Stimulated activated CD8-positive, alpha-beta memory T cell treated with anti-CD3 and anti-CD28 coated beads, Interleukin-4, amount 100 ng/mL, for 1 hour (primary cell): ENCODE data around the gene PKIG.
"Not testable (repeated sequence)": the region's sequence is repeated elsewhere in the genome, so short reads cannot be mapped to it uniquely, and the experiment has no call there.

Experiments
- DNase-seq, 2 donors: peaks; one replicate each; pipeline ENCODE4 v3.0.0-alpha.2; 2020; ENCODE audit warnings: low read depth in 2 of 2, low spot score in 1 of 2

Gene PKIG

DNA sequence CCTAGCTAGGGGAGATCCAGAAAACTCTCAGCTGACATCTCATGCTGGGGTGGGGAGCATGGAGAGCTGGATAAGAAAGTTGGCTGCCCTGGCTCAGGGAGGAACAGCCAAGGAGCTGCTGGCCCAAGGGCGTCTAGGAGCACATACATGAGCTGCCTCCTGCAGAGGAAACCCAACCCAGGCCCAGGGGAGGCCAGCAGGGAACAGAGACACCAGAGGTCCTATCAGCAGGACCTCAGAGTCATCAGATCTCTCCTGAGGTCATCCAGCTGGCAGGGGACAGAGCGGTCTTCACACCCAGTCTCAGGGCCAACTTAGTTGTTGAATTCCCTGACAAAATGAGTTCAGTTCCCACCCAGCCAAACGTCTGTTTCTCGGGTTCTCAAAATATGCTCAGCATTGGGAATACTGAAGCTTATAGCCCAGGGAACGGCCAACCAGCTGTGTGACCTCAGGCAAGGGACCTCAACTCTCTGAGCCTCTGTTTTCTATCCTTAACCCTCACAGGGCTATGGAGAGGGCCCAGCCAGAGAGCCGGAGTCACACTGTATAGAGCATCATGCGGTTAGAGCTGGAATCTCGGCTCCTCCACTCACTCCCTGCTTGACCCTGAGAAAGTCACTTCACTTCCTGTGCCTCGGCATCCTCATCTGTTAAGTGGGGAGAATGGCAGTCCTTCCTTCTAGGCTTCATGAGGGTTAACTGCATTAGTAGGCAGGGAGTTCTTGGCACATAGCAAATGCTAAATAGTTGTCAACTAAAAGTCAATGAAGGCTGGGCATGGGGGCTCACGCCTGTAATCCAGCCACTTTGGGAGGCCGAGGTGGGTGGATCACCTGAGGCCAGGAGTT lies 55.4 kb downstream of the PKIG start:
- DNase-seq: no peak

DNA sequence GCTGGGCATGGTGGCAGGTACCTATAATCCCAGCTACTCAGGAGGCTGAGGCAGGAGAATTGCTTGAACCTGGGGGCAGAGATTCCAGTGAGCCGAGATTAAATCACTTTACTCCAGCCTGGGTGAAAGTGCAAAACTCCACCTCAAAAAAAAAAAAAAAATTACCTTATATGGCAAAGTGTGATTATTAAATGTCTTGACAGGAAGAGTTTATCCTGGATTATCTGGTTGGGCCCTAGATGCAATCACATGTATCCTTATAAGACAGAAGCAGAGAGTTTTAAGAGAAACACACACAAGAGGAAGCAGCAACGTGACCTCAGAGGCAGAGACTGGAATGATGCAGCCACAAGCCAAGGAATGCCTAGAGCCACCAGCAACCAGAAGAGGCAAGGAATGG lies 58.1 kb downstream of the PKIG start:
- DNase-seq: no peak

GRCh38 chr20:44641325-44641724 lies 58.9 kb downstream of the PKIG start:
- DNase-seq: no peak

DNA sequence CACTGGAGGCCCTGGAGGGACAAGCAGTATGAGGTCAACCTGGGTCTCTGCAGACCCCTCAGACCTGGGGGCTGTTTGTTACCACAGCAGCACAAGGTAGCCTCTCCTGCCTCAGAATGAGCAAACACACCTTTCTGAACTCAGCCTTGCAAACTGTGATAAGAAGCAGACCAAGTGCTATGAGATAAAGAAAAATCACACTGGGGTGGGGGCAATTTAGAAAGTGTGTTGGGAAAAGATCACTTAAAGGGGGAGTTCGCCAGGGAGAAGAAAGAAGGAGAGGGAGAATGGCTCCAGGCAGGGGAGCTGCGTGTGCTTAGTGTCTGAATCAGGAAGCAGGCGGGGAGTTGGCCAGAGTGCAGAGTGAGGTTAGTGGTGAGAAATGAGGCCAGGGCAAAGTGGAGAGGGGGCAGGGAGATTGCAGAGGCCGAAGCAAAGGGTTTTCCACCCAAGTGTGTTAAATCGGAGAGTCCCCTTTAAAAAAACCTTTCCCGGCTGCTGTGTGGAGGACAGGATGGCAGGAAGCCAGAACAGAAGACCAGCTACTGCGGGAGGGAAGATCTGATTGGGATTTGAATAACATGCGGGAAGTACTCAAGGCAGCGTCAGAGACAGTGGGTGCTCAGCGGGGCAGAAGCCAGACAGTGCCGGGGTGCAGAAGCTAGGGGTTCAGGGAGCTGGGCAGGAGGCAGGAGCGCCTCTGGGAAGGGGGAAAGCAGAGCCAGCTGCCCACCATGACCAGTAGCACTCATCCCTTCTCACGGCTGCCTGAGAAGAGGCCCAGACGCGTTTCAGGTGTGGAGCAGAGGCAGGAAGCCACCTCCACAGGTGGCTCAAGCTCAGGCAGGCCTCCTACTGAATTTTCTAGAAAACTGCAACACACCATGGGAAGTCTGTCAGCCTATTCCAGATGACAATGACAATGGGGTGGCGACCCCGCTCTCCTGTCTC lies 60.1 kb downstream of the PKIG start:
- DNase-seq: no peak

DNA sequence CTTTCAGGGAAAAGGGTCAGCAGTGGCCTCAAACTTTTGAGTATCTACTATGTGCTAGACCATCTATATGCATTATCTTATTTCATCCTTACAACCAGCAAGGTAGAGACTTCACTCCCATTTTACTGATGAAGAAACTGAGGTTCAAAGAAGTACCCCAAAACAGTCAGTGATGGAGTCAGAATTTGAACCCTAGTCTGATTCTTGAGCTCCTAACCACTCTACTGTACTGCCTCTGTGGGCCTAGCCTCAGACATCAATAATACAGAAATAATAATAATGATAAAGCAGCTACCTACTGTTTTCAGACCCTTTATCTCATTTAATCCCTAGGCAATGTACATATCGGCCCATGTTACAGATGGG lies 60.8 kb downstream of the PKIG start:
- DNase-seq: no peak

DNA sequence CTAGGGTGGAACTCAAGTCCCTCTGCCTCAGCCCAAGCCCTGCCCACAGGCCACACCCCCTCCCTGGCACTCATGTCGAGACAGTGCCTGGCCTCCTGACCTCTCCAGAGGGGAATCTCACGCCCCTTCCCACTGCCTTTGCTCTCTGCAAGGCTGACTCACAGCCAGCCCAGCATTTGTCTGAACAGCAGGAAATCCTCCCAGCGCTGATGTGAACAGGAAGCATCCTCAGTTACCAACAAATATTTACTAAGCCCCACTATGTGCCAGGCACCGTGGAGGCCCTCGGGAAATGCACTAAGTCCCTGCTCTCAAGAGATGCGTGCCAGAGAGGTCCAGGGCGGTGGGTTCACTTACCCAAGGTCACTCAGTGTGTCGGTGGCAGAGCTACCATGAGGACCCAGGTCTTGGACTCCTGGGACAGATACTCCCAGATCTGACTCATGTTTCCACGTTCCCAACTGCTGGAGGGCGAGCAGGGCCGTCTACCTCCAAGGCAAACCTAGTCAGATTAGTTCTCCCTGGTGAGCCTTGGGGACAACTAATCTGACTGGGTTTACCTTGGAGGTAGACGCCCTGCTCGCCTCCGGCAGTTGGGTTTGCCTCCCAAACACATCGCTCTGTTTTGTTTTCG lies 61.3 kb downstream of the PKIG start:
- DNase-seq: no peak

- no peak for DNase-seq
Measured at GRCh38 chr20:44644230-44644617, 61.8 kb downstream of the PKIG start.

GRCh38 chr20:44644667-44645131 lies 62.3 kb downstream of the PKIG start:
- DNase-seq: no peak

GRCh38 chr20:44646023-44646640 lies 63.8 kb downstream of the PKIG start:
- no peak for DNase-seq

DNA sequence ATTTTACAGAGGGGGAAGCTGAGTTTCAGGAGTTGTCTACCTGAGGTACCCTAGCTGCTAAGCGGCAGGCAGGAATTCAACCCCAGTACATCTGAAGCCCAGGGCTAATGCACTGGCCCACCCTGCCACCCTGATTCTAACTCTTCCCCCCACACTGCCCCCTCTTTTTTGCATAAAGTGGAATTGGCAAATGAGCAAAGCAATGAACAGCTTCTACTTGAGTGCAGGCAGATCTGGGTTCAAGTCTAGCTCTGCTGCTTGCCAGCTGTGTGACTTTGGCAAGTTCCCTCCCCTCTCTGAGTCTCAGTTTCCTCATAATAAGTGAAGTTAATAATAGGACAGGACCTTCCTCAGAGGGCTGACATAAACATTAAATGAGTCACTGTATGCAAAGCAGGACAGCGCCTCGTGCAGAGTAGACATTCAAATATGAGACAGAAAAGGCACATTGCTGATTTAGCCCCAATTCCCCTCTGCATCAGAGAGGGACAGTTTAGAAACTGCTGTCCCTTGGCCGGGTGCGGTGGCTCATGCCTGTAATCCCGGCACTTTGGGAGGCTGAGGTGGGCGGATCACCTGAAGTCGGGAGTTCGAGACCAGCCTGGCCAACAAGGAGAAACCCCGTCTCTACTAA lies 64.4 kb downstream of the PKIG start:
- no peak for DNase-seq

DNA sequence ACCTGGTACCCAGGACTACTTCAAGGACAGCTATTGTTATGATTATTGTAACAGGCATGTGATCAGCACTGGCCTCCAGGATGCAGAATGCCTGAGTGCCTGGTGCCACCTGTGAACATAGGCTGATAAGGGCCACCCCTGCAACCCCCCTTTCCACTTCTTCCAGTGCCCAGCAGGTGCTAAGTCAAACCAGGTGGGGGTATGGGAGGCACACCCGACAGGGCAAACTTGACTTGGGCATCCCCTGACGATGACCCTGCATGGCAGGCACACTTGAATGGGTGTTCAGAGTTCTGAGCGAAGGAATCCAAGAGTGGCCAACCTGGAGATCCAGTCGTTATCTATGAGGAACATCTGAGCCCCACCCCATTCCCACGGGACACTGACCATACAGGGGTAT lies 65.7 kb downstream of the PKIG start:
- no peak for DNase-seq

DNA sequence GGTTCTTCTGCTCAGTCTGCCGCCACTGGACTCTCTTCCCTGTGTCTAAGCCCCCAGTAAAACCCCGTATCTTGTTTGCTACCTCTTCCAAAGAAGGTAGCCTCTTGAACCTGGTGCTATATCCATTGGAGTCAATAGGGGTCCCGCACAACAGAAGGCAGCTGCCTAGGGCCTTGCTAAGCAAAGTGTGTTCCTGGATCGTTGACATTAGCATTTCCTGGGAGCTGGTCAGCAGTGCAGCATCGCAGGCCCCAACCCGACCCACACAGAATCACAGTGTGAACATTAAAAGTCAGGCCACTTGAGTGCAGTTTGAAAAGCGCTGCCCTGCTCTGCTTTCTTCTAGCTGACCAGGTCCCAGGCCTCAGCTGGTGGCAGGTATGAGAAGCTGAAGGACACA lies 66.2 kb downstream of the PKIG start:
- no peak for DNase-seq

GRCh38 chr20:44649126-44649525 lies 66.7 kb downstream of the PKIG start:
- DNase-seq: no peak

- DNase-seq: no peak
Measured at GRCh38 chr20:44649976-44650375, 67.6 kb downstream of the PKIG start.

DNA sequence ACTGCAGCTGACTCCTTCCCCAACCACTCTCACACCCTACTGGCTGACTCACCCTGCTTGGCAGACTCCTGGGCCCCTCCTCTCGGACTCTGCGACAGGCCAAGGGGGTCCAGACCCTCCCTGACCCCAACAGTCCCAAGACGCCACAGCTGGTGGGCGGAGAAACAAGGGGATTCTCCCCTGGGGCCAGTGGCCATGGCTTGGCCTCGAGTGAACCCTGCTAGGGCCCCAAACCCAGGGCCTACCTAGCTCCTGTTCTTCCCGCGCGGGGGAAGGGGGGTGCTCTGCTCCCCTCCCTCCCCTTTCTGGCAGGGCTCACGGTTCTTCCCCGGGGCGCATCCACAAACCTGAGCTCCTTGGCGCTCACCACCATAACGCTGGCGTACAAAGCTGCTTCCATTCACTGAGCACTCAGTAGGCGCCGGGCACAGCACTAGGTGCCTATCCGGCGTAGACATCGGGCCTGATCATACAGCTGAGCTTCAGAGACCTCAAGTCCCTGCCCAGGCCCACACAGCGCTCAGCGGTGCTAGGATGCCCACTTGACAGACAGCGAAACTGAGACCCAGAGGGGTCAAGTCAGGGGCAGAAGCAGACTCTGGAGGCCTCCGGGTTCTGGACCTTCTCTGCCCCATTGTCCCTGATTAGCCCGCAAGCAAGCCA lies 68.5 kb downstream of the PKIG start:
- DNase-seq: no peak

GRCh38 chr20:44651434-44651683 lies 69.0 kb downstream of the PKIG start:
- DNase-seq: no peak

- DNase-seq: no peak
Measured at GRCh38 chr20:44651684-44652423, 69.5 kb downstream of the PKIG start, which contains the start of gene ADA. ADA (minus strand) TSS chr20:44651699; CDS start chr20:44651607, 92 bp downstream.

- no peak for DNase-seq
Measured at GRCh38 chr20:44653546-44653945, 71.2 kb downstream of the PKIG start.

DNA sequence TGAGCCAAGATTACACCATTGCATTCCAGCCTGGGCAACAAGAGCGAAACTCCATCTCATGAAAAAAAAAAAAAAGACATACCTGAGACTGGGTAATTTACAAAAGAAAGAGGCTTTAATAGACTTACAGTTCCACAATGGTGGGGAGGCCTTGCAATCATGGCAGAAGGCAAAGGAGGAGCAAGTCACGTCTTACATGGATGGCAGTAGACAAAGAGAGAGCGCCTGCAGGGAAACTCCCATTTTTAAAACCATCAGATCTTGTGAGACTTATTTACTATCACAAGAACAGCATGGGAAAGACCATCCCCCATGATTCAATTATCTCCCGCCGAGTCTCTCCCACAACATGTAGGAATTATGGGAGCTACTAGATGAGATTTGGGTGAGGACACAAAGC lies 71.8 kb downstream of the PKIG start:
- not testable (repeated sequence) for DNase-seq

GRCh38 chr20:44656448-44656847 lies 74.1 kb downstream of the PKIG start:
- DNase-seq: no peak
